ENCODE results near the gene DNAJB7.
"Not testable (repeated sequence)": the region's sequence is repeated elsewhere in the genome, so short reads cannot be mapped to it uniquely, and the experiment has no call there.

The DNAJB7 gene

DNA sequence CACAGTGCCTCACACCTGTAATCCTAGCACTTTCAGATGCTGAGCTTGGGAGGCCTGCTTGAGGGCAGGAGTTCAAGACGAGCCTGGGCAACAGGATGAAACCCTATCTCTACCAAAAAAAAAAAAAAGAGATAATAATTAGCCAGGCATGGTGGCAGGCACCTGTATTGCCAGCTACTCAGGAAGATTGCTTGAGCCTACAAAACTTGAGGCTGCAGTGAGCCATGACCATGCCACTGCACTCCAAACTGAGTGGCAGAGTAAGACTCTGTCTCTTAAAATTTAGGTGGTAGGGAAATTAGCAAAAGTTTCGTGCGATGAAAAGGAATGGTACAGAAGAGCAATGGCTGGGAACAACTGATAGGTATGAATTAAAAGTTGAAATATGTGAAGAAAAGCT is 23.4 kb downstream of the DNAJB7 start:
- DNase-seq, result no peak

DNA sequence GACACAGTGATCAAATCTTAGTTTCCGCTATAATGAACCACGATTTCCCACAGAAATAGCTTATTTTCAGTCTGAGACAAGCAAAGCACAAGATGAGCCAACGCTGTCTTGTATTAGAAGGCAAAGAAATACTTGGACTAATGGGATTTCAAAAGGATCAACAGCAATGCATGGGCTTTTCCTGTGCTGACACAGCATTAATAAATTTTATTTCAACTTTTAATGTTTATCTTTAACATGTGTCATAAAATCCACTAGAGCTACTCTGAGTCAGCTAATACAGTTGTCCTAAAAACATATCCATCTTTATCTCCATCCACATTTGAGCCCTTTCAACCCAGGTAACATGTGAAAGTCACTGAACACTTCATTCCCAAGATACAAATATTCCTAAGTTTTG is 27.3 kb downstream of the DNAJB7 start:
- DNase-seq, result no peak

DNA sequence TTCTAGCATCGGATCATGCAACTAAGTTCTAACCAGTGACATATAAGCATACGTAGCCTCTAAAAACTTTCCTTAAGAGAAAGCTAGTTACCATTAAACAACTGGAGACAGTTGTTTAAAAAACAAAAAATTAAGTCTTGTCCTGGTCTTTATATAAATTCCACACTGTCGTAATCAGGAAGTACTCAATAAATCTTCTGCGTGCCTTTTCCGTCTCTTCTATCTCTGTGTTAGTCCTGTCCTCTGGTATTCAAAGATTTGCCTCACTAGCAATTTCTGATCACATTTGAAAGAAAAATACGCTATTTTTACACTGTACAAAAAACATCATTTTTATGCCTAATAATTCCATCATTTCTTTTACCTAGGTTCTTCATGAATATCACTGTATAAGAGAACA is 32.8 kb downstream of the DNAJB7 start:
- no peak for DNase-seq

DNA sequence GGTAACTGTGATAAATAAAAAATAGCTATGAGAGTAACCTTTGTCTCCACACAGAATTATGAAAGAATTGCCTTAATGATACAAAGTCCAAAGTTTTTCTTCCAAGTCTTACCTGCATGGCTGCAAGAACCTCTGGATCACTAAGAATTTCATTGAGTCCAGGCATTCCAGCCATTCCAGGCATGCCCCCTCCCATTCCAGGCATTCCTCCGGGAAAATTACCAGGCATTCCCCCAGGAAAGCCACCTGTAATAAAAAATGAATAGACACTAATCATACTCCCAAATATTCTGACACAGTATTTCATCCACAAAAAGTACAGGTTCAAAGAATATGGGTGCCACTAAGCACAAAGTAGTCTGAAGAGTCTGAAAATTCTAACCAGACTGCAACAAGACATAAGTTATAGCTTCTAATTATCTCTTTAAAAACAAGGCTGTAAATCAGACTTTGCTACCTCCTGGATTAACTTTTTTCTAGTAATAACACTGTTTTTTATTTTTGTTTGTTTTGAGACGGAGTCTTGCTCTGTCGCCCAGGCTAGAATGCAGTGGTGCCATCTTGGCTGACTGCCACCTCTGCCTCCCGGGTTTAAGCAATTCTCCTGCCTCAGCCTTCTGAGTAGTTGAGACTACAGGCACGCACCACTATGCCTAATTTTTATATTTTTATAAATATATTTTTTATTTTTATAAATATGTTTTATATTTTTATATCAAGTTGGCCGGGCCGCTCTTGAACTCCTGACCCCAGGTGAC is 34.8 kb downstream of the DNAJB7 start:
- no peak for DNase-seq

DNA sequence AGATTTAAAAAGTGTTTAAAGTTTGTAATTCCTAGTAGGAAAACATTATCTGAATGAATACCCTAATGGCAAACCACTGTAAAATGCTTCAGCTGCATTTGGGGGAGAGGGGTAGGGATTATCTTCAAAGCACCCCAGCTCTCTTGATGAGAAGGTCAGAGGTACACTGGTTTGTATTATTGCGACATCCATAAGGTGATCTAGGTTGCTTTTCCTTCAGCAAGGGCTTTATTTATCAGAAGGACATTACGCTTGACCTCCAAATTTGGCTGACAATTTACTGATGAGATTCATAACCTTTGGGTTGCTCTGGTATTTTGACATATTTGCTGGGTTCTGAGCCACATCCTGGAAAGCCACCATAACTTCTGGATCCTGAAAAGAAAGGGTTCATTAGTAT is 35.6 kb downstream of the DNAJB7 start:
- DNase-seq, result not testable (repeated sequence)

DNA sequence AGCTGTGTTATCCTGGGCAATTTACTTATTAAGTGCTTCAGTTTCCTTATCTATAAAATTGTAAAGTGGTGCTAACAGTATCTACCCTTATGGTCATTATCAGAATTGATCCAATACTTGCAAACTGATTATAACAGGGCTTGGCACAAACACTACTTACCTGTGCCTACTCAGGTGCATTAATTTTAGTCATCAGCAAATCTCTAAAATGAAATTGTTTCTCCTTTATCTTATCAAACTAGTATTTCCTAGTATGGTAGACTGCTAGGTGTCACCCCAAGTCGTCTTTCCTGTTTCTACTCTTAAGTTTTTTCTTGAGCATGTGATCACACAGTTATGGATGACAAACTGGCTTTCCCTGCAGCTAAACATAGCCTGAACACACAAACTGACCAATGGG is 38.5 kb downstream of the DNAJB7 start:
- no peak for DNase-seq

DNA sequence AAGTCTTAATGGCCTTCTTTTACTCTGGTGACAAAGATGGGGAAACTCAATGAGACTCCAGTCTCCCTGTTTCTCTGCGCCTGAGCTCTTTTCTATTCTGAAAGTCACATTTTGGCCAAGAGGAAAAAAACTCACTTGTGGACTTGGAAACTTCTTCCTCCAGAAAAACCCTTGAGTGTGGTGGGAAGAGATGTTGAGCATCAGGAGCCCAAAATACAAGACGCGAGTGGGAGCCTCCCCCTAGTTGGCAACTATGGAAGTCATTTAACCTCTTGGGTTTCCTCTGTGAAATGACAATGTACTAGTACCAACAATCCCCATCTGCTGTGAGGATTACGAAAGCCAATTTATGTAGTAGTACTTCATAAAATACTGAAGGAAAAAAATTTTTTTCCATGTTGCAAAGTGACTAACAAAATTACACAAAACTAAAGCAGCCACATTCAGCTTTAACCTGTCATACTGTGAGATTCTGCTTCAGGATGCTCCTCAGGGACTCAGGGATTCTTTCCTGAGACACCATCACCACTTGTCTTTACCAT is 42.2 kb downstream of the DNAJB7 start:
- no peak for DNase-seq

DNA sequence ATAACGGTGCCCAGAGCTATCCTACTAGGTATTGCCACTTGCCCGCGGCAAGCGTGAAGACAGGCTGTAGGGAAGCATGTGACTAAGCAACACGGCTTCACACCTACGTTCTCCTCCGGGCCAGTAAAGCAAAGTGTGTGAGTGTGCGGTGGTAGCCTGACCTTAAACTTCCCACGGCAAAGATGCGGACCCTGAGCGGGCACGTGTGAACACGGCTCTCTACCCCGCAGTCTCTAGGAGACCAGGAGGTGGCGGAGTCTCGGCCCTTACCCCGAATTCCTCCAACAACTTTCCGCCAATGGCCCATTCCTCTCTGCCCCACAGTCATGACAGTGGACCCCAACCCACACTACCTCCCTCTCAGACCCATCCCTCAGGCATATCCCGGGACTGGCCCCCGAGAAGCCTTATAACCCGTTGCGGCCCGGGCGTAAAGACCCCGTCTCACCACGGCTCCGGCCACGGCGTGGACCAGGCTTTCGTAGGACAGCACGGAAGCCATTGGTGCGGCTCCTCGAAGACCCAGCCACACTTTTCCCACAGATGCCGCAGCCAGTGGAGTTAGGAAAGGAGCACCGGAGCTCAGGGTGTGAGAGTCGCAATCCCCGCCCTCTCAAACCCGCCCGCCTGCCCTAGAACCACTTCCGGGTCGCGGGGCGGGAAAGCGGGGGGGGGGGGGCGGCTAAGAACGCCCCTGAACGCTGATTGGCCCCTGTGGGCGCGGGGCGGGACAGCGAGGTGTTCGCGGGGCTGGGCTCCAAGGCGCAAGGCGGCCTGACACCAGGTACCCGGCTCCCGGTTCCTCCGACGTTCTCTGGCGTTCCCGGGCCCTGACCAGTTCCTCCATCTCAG is 42.9 kb downstream of the DNAJB7 start, which contains the start of gene SLC25A17:
Gene SLC25A17 (minus strand): TSS at position 600 of the 852 bp plus-strand sequence. CDS start 98 bp downstream, at position 502.
- DNase-seq, result peak; percentile 81

DNA sequence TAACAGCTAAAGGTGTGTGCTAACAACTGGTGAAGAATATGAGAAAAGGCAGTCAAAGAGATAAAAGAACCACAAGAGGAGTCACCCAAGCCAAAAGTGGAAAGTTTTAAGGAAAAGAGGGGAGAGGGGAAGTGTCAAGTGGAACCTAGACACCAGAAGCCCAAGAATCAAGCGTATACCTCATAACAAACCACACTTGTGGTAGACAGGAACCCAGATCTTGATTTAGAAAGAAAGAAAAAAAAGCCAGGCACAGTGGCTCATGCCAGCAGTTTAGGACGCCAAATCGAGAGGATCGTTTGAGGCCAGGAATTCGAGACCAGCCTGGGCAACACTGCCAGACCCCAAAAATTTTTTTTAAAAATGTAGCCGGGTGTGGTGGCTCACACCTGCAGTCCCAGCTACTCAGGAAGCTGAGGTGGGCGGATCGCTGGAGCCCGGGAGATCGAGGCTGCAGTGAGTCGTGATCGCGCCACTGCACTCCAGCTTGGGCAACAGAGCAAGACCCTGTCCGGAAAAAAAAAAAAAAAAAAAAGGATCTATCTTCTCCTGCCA is 43.6 kb downstream of the DNAJB7 start:
- no peak for DNase-seq

DNA sequence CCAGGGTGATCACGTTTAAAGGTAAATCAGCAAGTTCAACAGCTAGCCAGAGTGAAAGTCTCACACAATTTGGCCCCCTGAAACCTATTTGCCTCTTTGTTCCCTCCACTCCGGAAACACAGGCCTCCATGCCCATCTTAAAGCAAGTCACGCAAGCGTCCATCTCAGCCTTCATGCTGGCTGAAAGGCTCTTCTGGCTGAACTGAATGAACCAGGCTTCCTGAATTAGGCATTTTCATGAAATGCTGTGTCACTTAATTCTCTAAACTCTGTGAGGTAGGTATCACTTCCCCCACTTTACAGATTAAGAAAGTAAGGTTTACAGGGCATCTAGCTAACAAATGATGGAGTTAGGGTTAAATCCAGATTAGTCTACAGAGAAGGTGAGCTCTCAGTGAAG is 44.2 kb downstream of the DNAJB7 start:
- DNase-seq, result no peak

DNA sequence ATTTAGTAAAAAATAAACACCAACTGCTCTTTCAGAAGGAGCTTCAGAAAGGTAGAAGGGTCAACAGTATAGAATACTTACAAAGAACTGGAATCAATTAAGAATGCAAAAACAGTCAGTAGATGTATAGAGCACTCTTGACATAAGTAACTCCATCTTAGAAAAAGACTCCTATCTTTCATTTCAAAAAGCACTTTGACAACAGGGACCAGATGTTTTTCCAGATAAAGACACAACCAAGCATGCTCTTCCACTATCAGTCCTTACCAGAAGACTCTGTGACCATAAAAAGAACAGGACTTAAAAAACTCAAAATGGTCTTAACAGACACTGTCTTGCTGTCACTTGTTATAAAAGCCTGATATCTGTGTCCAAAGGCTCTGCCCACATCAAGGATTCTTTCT is 48.0 kb downstream of the DNAJB7 start:
- DNase-seq, result no peak

Data from activated gamma-delta T cell (primary cell).